Osteoblast (primary cell): ENCODE results near the gene MAU2. TPM values are rescaled to one million over a fixed set of nuclear protein-coding genes. Genes with fewer than 3 reads are reported as not detected.

Experiments used
- DNase-seq: peaks from one replicate; pipeline ENCODE4 v3.0.0; 2011; ENCODE audit warnings: low spot score, mixed read lengths; ENCODE audit not compliant: insufficient read length; ENCODE audit errors: missing footprints
- H2AFZ ChIP-seq: 2 replicates; pipeline ENCODE4 v1.6.0; 2011; ENCODE audit warnings: mild to moderate bottlenecking, low read length
- H3K27ac ChIP-seq: 2 replicates; pipeline ENCODE4 v1.5.1; 2011; ENCODE audit warnings: mild to moderate bottlenecking, low read depth, low read length, moderate library complexity
- H3K27me3 ChIP-seq: 2 replicates; pipeline ENCODE4 v1.6.0; 2012; ENCODE audit warnings: mild to moderate bottlenecking, control low read depth, inconsistent platforms, low read length, moderate library complexity; ENCODE audit not compliant: insufficient read depth
- H3K36me3 ChIP-seq: 2 replicates; pipeline ENCODE4 v1.5.1; 2011; ENCODE audit warnings: mild to moderate bottlenecking, low read length, control low read depth, moderate library complexity; ENCODE audit not compliant: insufficient read depth
- H3K4me1 ChIP-seq: 2 replicates; pipeline ENCODE4 v1.5.1; 2011; ENCODE audit warnings: mild to moderate bottlenecking, low read length, control low read depth, moderate library complexity; ENCODE audit not compliant: insufficient read depth
- H3K4me2 ChIP-seq: 2 replicates; pipeline ENCODE4 v1.6.0; 2011; ENCODE audit warnings: mild to moderate bottlenecking, low read length; ENCODE audit not compliant: insufficient read depth
- H3K4me3 ChIP-seq: fragments of 200-600 bp; sonication (generic); 3 replicates; pipeline ENCODE4 v1.5.1; 2012; ENCODE audit warnings: mild to moderate bottlenecking, low read length, inconsistent platforms; ENCODE audit not compliant: insufficient read depth
- H3K79me2 ChIP-seq: 2 replicates; pipeline ENCODE4 v1.6.0; 2012; ENCODE audit warnings: mild to moderate bottlenecking, low read length, control low read depth, inconsistent platforms; ENCODE audit not compliant: insufficient read depth
- H3K9me3 ChIP-seq: 2 replicates; pipeline ENCODE4 v1.5.1; 2011; ENCODE audit warnings: low read depth, low read length, control low read depth
- H4K20me1 ChIP-seq: 2 replicates; pipeline ENCODE4 v1.6.0; 2012; ENCODE audit warnings: mild to moderate bottlenecking, low read length, control low read depth; ENCODE audit not compliant: insufficient read depth
- CTCF ChIP-seq: IDR thresholded peaks from 2 replicates; pipeline ENCODE4 v1.5.1; 2011; ENCODE audit warnings: mild to moderate bottlenecking, low read depth, low read length, moderate library complexity; ENCODE audit errors: extremely low read depth
- total RNA-seq: library from RNA; depleted of rRNA; stranded (reverse); fragments of >200 nt; gene quantifications from 2 replicates; pipeline ENCODE4 v1.2.3, GENCODE V29; 2012

The MAU2 gene
- total RNA-seq, 1 donor, result 39.1 TPM

DNA sequence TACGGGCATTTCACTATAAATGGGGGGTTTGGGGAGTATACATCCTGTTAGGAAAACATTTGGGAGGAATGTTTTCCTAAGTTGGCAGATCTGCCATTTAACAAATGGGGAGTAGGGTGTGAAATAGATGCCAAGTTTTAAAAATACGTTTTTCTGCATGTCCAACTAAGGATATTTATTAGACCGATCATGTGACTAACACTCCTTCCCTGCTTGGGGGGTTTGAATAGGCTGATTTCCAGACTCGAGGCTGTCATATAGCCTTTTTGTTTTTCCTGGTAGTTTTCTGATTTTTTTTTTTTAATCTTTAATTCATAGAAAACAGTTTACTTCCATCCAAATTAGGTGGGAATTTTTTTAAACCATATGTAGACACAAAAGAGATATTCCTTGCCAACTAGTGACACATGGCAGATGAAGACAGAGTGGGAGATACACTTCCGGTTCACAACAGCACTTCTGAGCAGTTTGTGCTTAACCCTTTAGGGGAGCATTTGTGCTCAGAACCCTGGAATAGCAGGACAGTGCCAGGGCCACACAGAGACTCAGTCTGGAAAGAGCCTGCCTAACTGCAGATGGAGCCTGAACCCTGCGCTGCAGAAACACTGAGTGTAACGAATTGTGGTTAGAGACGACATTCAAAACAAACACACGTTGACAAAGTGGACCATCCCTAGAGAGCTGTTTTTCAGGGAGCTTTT, 79.3 kb downstream of the MAU2 start:
- peak; percentile 84 for DNase-seq
- H3K36me3 ChIP-seq, result no peaks in the 10 kb centered on the region
- peak overlapping the region; percentile 58 for H3K4me2 ChIP-seq
- H3K4me1 ChIP-seq, result peaks cover 25% of the 10 kb centered on the region
- no peaks in the 10 kb centered on the region for H3K9me3 ChIP-seq
- no peaks in the 10 kb centered on the region for H4K20me1 ChIP-seq
- H3K27ac ChIP-seq, result peak overlapping the region; percentile 3
- peaks cover 65% of the 10 kb centered on the region for H3K79me2 ChIP-seq
- H3K27me3 ChIP-seq, result no peaks in the 10 kb centered on the region
- TF ChIP-seq CTCF, result no peak
- peak overlapping the region; percentile 15 for H3K4me3 ChIP-seq
- H2AFZ ChIP-seq, result peak overlapping the region; percentile 53

GRCh38 chr19:19402656-19403372, 82.2 kb downstream of the MAU2 start:
- H3K27me3 ChIP-seq, result no peaks in the 10 kb centered on the region
- no peak overlapping the region for H3K4me3 ChIP-seq
- H3K4me1 ChIP-seq, result peaks cover 35% of the 10 kb centered on the region
- peaks cover 55% of the 10 kb centered on the region for H3K79me2 ChIP-seq
- no peak overlapping the region for H2AFZ ChIP-seq
- peak overlapping the region; percentile 52 for H3K27ac ChIP-seq
- H3K4me2 ChIP-seq, result peak overlapping the region; percentile 18
- no peak for DNase-seq
- H3K9me3 ChIP-seq, result no peaks in the 10 kb centered on the region
- TF ChIP-seq CTCF, result no peak
- peaks cover 13% of the 10 kb centered on the region for H4K20me1 ChIP-seq
- H3K36me3 ChIP-seq, result no peaks in the 10 kb centered on the region

DNA sequence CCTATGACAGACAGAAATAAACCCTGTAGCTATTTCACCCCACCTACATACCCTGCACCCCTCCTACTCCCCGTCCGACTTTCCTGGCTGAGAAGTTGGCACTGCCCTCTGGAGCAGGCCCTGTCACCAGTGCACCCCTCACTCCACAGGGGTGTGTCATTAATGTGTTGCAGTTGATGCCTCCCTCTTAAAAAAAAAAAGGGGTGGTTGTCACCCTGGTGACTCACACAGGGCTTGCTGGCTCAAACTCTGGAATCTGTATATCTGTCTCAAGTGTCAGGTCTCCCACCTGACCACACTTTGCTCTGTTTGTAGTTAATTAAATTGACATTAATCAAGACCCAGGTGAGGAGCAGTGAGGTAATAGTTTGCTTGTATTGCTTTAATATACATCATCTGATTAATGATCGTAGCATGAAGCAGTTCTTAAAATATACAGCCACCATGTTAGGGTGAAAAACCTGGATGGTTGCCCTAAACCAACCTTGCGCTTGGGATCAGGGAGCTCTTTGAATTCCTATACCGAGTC, 82.8 kb downstream of the MAU2 start:
- H3K27me3 ChIP-seq, result no peaks in the 10 kb centered on the region
- H4K20me1 ChIP-seq, result peaks cover 18% of the 10 kb centered on the region
- H3K4me3 ChIP-seq, result no peak overlapping the region
- no peaks in the 10 kb centered on the region for H3K9me3 ChIP-seq
- H3K4me1 ChIP-seq, result peaks cover 35% of the 10 kb centered on the region
- H2AFZ ChIP-seq, result no peak overlapping the region
- DNase-seq, result peak; percentile 84
- TF ChIP-seq CTCF, result no peak
- H3K79me2 ChIP-seq, result peaks cover 59% of the 10 kb centered on the region
- peak overlapping the region; percentile 52 for H3K27ac ChIP-seq
- H3K4me2 ChIP-seq, result peak overlapping the region; percentile 18
- no peaks in the 10 kb centered on the region for H3K36me3 ChIP-seq
